Upper lobe of left lung (tissue), 4 donors: ENCODE results near the gene CUTC.

ENCODE experiments used
- CTCF ChIP-seq, 6 experiments: fragments of 450-650 bp in 4 of 6; fragments of 200-600 bp in 2 of 6; sonication (generic) in 2 of 6; IDR thresholded peaks; one replicate each; pipeline ENCODE4 v1.5.1; 2016 to 2019; ENCODE audit warnings: antibody characterized with exemption in 6 of 6
- POLR2AphosphoS5 ChIP-seq, 2 donors: sonication (generic); formaldehyde crosslinking; IDR thresholded peaks; one replicate each; pipeline ENCODE4 v1.5.1; 2017; ENCODE audit warnings: antibody characterized with exemption in 2 of 2

- TF ChIP-seq CTCF (IDR thresholded peaks at IDR 0.05) = no peak
- no peak for TF ChIP-seq POLR2AphosphoS5 (IDR thresholded peaks at IDR 0.05)
Measured at GRCh38 chr10:99742701-99743100, 10.7 kb downstream of the CUTC start.
